Activated B cell treated with CpG ODN at 0.5 μM for 24 hours (primary cell): ENCODE results near the gene SMCO2. TPM values are rescaled to one million over a fixed set of nuclear protein-coding genes. Genes with fewer than 3 reads are reported as not detected.
"Not testable (repeated sequence)": the region's sequence is repeated elsewhere in the genome, so short reads cannot be mapped to it uniquely, and the experiment has no call there.

Source experiments
- ATAC-seq: fragments of 200-7000 bp; cut with Tn5 transposase; one replicate; pipeline ENCODE4 v1.10.0; 2021; ENCODE audit warnings: low read depth, mild to moderate bottlenecking, moderate library complexity
- CTCF ChIA-PET: fragments of 350-600 bp; sonication (Branson Sonifier 250); formaldehyde crosslinking; loops from one replicate; lab custom pipeline; 2021; ENCODE audit warnings: antibody characterized with exemption; lab: Charles Lee
- POLR2A ChIA-PET: fragments of 350-600 bp; sonication (Branson Sonifier 250); formaldehyde crosslinking; loops from one replicate; lab custom pipeline; 2021; ENCODE audit warnings: antibody characterized with exemption; lab: Charles Lee
- DNase-seq: peaks from one replicate; pipeline ENCODE4 v3.0.0; 2022
- H3K27ac Mint-ChIP-seq: one replicate; pipeline ENCODE4 v1.8.0; 2020; ENCODE audit warnings: mixed read lengths
- H3K27me3 Mint-ChIP-seq: one replicate; pipeline ENCODE4 v1.8.0; 2021; ENCODE audit warnings: mixed read lengths
- H3K36me3 Mint-ChIP-seq: one replicate; pipeline ENCODE4 v1.8.0; 2021; ENCODE audit warnings: low read depth, mixed read lengths
- H3K4me1 Mint-ChIP-seq: one replicate; pipeline ENCODE4 v1.8.0; 2021; ENCODE audit warnings: mixed read lengths
- H3K4me3 Mint-ChIP-seq: one replicate; pipeline ENCODE4 v1.8.0; 2020; ENCODE audit warnings: mild to moderate bottlenecking, mixed read lengths
- H3K9me3 Mint-ChIP-seq: one replicate; pipeline ENCODE4 v1.8.0; 2020; ENCODE audit warnings: mixed read lengths
- intact Hi-C: fragments of 100-400 bp; cut with micrococcal nuclease; formaldehyde crosslinking; loops from one replicate; pipeline ENCODE4 v1.15.1; 2024
- total RNA-seq: library from RNA; stranded (reverse); gene quantifications from 2 replicates; pipeline ENCODE4 v1.2.3, GENCODE V29; 2022
- TF ChIP-seq, protein P1 (sequence below): fragments of 200-600 bp; IDR thresholded peaks from one replicate; pipeline ENCODE4 v1.8.0; 2022; ENCODE audit warnings: antibody characterized with exemption, mild to moderate bottlenecking

SMCO2 gene
- total RNA-seq, 1 donor from 2014 or later: not detected

DNA sequence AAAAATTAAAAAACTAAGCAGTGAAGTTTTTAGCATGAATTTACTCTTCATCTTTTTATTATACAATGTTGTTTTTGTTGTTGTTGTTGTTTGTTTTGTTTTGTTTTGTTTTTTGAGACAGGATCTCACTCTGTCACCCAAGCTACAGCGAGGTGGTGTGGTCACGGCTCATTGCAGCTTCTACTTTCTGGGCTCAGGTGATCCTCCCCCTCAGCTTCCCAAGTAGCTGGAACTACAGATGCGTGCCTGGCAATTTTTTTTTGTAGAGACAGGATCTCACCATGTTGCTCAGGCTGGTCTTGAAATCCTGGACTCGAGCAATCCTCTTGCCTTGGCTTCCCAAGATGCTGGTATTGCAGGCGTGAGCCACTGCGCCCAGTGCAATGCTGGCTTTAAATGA lies 88.8 kb downstream of the SMCO2 start:
- Mint-ChIP-seq H3K36me3 (no peaks in the 10 kb centered on the region), H3K27me3 (no peaks in the 10 kb centered on the region), H3K9me3 (no peaks in the 10 kb centered on the region), H3K27ac (no peak overlapping the region), H3K4me3 (no peak overlapping the region), H3K4me1 (peaks cover 61% of the 10 kb centered on the region)
- intact Hi-C loops: no loop called here
- ATAC-seq (no peak), DNase-seq (no peak)
- CTCF ChIA-PET: interaction anchor here (0.7 kb wide), 1 partner anchor 11 kb away, joined by 3 read pairs; the partner anchor contains the start of gene PPFIBP1
- TF ChIP-seq, protein P1, sequence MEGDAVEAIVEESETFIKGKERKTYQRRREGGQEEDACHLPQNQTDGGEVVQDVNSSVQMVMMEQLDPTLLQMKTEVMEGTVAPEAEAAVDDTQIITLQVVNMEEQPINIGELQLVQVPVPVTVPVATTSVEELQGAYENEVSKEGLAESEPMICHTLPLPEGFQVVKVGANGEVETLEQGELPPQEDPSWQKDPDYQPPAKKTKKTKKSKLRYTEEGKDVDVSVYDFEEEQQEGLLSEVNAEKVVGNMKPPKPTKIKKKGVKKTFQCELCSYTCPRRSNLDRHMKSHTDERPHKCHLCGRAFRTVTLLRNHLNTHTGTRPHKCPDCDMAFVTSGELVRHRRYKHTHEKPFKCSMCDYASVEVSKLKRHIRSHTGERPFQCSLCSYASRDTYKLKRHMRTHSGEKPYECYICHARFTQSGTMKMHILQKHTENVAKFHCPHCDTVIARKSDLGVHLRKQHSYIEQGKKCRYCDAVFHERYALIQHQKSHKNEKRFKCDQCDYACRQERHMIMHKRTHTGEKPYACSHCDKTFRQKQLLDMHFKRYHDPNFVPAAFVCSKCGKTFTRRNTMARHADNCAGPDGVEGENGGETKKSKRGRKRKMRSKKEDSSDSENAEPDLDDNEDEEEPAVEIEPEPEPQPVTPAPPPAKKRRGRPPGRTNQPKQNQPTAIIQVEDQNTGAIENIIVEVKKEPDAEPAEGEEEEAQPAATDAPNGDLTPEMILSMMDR: no peak
- POLR2A ChIA-PET: interaction anchor here (2.7 kb wide), 1 partner anchor 11 kb away, joined by 13 read pairs; the partner anchor contains the start of gene PPFIBP1

DNA sequence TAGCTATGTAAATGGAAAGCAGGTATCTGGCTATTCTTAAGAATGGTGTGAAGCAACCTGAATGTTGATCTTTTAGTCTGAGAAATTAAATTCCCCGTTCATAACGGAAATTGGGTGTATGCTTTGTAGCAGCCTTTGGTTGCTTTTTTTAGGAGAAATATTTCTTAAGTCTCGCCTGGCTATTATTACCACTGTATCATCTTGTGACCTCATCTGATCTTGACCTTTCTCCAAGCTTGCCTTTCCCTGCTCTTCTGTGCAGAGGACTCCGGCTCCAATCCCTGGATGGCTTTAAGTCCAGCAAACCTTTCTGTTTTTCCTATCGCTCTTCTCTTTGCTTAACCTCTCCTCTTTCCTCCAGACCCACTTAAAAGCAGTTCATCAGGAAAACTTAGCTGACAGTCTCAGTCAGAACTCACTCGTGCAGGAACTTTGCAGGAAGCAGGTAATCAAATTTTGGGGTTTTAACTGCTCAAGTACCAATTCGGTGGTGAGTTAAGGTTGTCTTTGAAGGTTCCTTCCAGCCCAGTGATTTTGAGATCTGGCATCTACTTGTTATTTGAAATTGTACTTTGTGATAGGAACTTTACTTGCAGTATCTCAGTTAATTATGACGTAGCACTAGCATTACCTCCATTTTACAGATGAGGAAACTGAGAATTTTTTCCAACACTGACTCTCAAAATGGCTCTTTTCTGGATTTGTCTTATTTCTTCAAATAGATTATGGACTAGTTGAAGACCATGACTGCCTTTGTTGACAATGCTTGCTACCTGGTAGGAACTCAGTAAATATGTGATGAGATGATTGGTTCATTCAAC lies 91.5 kb downstream of the SMCO2 start:
- ChIA-PET POLR2A (no interaction called here), CTCF (no interaction called here)
- no peaks in the 10 kb centered on the region for H3K9me3 Mint-ChIP-seq
- H3K4me1 Mint-ChIP-seq: peaks cover 53% of the 10 kb centered on the region
- TF ChIP-seq, protein P1: no peak
- ATAC-seq: no peak
- H3K36me3 Mint-ChIP-seq: no peaks in the 10 kb centered on the region
- H3K4me3 Mint-ChIP-seq: no peak overlapping the region
- peaks cover 10% of the 10 kb centered on the region for H3K27me3 Mint-ChIP-seq
- intact Hi-C loops: no loop called here
- H3K27ac Mint-ChIP-seq: no peak overlapping the region
- DNase-seq: no peak

DNA sequence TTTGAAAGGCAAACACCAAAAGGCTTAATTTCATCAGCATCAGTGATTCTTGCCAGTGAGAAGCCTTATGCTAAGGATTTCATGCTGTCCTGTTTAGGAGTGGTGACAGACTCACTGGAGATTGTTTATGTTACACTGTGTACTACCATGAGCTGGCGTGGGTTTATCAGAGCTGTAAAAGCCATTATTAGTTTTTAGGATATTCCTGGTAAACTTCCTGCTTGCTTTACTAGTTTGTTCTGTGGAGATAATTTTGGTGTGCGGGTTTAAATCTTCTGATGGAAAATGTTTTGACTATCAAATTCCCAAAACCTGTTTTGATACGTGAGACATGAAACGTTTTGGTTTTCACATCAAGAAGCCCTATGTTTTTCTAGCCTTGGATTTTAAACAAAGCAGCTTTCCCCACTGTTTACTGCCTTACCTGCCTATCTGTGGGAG lies 92.7 kb downstream of the SMCO2 start:
- peaks cover 42% of the 10 kb centered on the region for H3K4me1 Mint-ChIP-seq
- H3K36me3 Mint-ChIP-seq: no peaks in the 10 kb centered on the region
- intact Hi-C loops: no loop called here
- ChIA-PET CTCF (no interaction called here), POLR2A (no interaction called here)
- H3K27ac Mint-ChIP-seq: no peak overlapping the region
- no peak for DNase-seq
- no peak overlapping the region for H3K4me3 Mint-ChIP-seq
- no peaks in the 10 kb centered on the region for H3K9me3 Mint-ChIP-seq
- H3K27me3 Mint-ChIP-seq: peaks cover 11% of the 10 kb centered on the region
- no peak for ATAC-seq
- TF ChIP-seq, protein P1: no peak

DNA sequence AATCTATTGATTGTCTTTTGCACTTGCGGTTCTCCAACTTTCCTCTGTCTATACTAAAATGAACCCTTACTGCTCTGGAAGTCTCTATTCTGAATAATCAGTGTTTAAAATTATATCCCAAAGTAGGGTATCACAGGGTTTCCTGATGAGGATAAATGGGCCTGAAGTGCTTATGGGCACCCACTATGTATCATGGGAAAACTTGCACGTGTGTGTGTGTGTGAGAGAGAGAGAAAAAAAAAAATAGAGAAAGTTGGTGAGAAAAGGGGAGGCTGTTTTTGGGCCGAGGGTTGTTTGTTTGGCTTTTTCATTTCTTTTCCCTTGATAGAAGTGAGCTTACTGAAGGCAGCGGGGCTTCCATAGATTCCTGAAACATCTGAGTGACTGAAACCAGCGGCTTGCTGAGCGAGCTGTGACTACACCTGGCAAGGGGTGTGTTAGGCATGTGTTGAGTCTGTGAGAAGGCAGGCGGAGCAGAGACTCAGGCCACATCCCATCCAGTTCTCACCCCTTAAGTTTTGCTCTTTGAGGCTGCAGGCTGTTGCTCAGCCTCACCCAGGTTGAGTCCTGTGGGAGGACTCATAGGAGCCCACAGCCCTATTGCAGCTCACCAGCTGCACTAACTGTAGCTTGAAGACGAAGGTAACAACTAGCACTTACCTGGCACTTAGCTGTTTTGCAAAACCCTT lies 94.6 kb downstream of the SMCO2 start:
- no peak for DNase-seq
- H3K4me1 Mint-ChIP-seq: peaks cover 22% of the 10 kb centered on the region
- H3K9me3 Mint-ChIP-seq: no peaks in the 10 kb centered on the region
- ChIA-PET POLR2A (no interaction called here), CTCF (no interaction called here)
- H3K27ac Mint-ChIP-seq: no peak overlapping the region
- no peak for ATAC-seq
- peaks cover 15% of the 10 kb centered on the region for H3K27me3 Mint-ChIP-seq
- peaks cover 2% of the 10 kb centered on the region for H3K36me3 Mint-ChIP-seq
- intact Hi-C loops: no loop called here
- TF ChIP-seq, protein P1: no peak
- H3K4me3 Mint-ChIP-seq: no peak overlapping the region

DNA sequence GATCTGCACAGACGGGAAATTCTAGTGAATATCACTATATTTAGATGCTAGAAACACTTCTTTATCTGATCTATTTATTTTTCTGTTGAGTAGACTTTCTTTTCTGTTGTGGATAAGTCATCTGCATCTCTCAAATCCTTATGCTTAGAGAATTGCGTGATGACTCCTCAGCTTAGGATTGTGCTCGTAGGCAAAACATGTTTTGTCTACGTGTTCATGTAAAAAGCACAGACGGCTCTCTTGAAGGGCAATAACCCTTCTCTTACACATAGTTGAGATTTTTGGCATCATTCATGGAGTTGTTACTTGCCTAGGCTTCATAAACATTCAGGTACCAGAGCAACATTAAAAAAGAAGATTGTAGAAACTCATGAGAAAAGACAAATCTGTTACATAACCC lies 96.1 kb downstream of the SMCO2 start:
- Mint-ChIP-seq H3K36me3 (peaks cover 2% of the 10 kb centered on the region), H3K9me3 (no peaks in the 10 kb centered on the region), H3K4me1 (peaks cover 21% of the 10 kb centered on the region), H3K4me3 (no peak overlapping the region), H3K27ac (no peak overlapping the region), H3K27me3 (peaks cover 15% of the 10 kb centered on the region)
- POLR2A ChIA-PET: no interaction called here
- TF ChIP-seq, protein P1: no peak
- no peak for DNase-seq
- ATAC-seq: no peak
- CTCF ChIA-PET: no interaction called here
- intact Hi-C loops: no loop called here

DNA sequence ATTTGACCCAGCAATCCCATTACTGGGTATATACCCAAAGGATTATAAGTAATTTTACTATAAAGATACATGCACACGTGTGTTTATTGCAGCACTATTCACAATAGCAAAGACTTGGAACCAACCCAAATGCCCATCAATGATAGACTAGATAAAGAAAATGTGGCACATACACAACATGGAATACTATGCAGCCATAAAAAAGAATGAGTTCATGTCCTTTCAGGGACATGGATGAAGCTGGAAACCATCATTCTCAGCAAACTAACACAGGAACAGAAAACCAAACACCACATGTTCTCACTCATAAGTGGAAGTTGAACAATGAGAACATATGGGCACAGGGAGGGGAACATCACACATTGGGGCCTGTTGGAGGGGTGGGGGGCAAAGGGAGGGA lies 98.3 kb downstream of the SMCO2 start:
- H3K36me3 Mint-ChIP-seq, H3K9me3 Mint-ChIP-seq, DNase-seq, ATAC-seq, H3K4me3 Mint-ChIP-seq, H3K27ac Mint-ChIP-seq, POLR2A ChIA-PET, CTCF ChIA-PET, intact Hi-C loops: not testable (repeated sequence)
- Mint-ChIP-seq H3K27me3 (peaks cover 18% of the 10 kb centered on the region), H3K4me1 (peaks cover 12% of the 10 kb centered on the region)
